ENCODE measurements around the gene OSBPL5. TPM values are rescaled to one million over a fixed set of nuclear protein-coding genes. Genes with fewer than 3 reads are reported as not detected.

OSBPL5 gene
- total RNA-seq, 1 experiment from 2014 or later: 16.1 TPM

- H3K56ac ChIP-seq (ENCODE audit: insufficient read length, low read depth, low read length): no peak overlapping the region
- H3K4me2 ChIP-seq (ENCODE audit: insufficient read depth, insufficient read length, low read length): no peak overlapping the region
- H2BK120ac ChIP-seq (ENCODE audit: low read depth, low read length, poor library complexity, severe bottlenecking): no peak overlapping the region
- Mint-ChIP-seq H3K4me3 (no peak overlapping the region), H3K9me3 (peaks cover 0 to 3% of the 10 kb centered on the region in 2 experiments; a peak in 1 of 5 replicates), H3K27me3 (ENCODE audit: low read depth) (peaks cover 11% of the 10 kb centered on the region), H3K27ac (no peak overlapping the region; a peak in 1 of 7 replicates), H3K36me3 (ENCODE audit: insufficient read depth in 1 of 3, low read depth in 3 of 3) (no peaks in the 10 kb centered on the region), H3K4me1 (peaks cover 4% of the 10 kb centered on the region in 2 experiments; a peak in 2 of 4 replicates)
- H3K18ac ChIP-seq (ENCODE audit: insufficient read length, low read depth, low read length): no peak overlapping the region
- no peak overlapping the region for H2AFZ ChIP-seq (ENCODE audit: low read length)
- H4K20me1 ChIP-seq (ENCODE audit: control insufficient read depth, insufficient read depth, insufficient read length): no peaks in the 10 kb centered on the region
- no peak overlapping the region for H4K91ac ChIP-seq (ENCODE audit: insufficient read length, low read depth, low read length)
- no peak overlapping the region for H2AK5ac ChIP-seq (ENCODE audit: insufficient read length, low read length)
- no peak overlapping the region for H4K5ac ChIP-seq (ENCODE audit: insufficient read length, low read depth, low read length)
- no peak overlapping the region for H2BK5ac ChIP-seq (ENCODE audit: insufficient read length, low read length)
- no peak overlapping the region for H3K14ac ChIP-seq (ENCODE audit: insufficient read depth, low read length)
- no peaks in the 10 kb centered on the region for H3K9me3 ChIP-seq (ENCODE audit: control insufficient read depth, low read depth, low read length)
- no peak overlapping the region for H3K4ac ChIP-seq (ENCODE audit: low read depth, low read length)
- no peak overlapping the region for H2BK12ac ChIP-seq (ENCODE audit: insufficient read length, low read depth, low read length)
- no peak overlapping the region for H2BK15ac ChIP-seq (ENCODE audit: low read depth, low read length)
- WGBS (ENCODE audit: extremely low coverage, insufficient read length, low lambda C conversion rate): no CpG with 5 or more reads among the region's 16 CpGs
- H4K8ac ChIP-seq (replicated peaks; ENCODE audit: insufficient read length, low read depth, low read length): no peak overlapping the region
- H3K9ac ChIP-seq (ENCODE audit: extremely low read depth, insufficient read length, low read length): no peak overlapping the region
- no peaks in the 10 kb centered on the region for H3K23me2 ChIP-seq (ENCODE audit: insufficient read length, low read depth, low read length, poor library complexity, severe bottlenecking)
- H3K79me1 ChIP-seq (ENCODE audit: insufficient read depth, low read depth, low read length, poor library complexity, severe bottlenecking): no peaks in the 10 kb centered on the region
- H3K27me3 ChIP-seq (ENCODE audit: insufficient read depth, low read length): no peaks in the 10 kb centered on the region
- H3K79me2 ChIP-seq (ENCODE audit: insufficient read depth, low read length): no peaks in the 10 kb centered on the region
- no peaks in the 10 kb centered on the region for H3K4me1 ChIP-seq (ENCODE audit: insufficient read depth, low read length)
- no peak overlapping the region for H3T11ph ChIP-seq (ENCODE audit: low read length)
- H3K27ac ChIP-seq (ENCODE audit: insufficient read length, low read depth, low read length): no peak overlapping the region
- H3K23ac ChIP-seq (ENCODE audit: insufficient read length, low read depth, low read length): no peak overlapping the region
- TF ChIP-seq CTCF (conservative IDR thresholded peaks at IDR 0.05): no peak
- no peak for DNase-seq
- no peak overlapping the region for H2BK20ac ChIP-seq (ENCODE audit: low read depth, low read length, poor library complexity, severe bottlenecking)
Measured at GRCh38 chr11:3077846-3078440, 87.2 kb downstream of the OSBPL5 start.
